Tongue (tissue), 2 donors: ENCODE measurements around the gene MARCHF7. TPM values are rescaled to one million over a fixed set of nuclear protein-coding genes. Genes with fewer than 3 reads are reported as not detected.
"Not testable (repeated sequence)": the region's sequence is repeated elsewhere in the genome, so short reads cannot be mapped to it uniquely, and the experiment has no call there.

Source experiments
- DNase-seq: peaks from one replicate; pipeline ENCODE4 v3.0.0-alpha.2; 2015
- total RNA-seq: library from RNA; depleted of rRNA; stranded (reverse); fragments of >200 nt; gene quantifications from one replicate; pipeline ENCODE4 v1.2.3, GENCODE V29; 2014

The MARCHF7 gene
- total RNA-seq, 1 donor from 2014 or later: 222 TPM

GRCh38 chr2:159720676-159721075 is 8.4 kb downstream of the MARCHF7 start:
- no peak for DNase-seq

DNA sequence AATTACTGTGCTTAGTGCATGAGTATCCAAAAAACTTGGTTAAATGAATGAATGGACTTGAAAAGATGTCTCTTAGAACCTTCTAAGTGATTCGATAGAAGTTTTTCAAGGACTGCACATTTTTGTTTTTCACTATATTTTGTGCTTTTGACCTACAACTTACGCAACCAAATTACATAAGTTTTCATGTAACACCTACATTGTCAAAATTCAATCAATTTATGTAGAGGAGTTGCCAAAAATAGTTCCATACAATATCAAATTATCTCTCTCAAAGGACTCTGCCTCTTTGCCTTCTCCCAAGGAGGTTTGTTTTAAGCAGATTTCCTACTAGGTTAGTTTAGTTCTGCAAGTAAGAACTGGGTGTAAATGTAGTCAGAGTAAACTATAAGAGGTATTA is 10.3 kb downstream of the MARCHF7 start:
- no peak for DNase-seq

- not testable (repeated sequence) for DNase-seq
Observed at GRCh38 chr2:159724795-159725572, 12.7 kb downstream of the MARCHF7 start.

- no peak for DNase-seq
Observed at GRCh38 chr2:159725713-159726112, 13.4 kb downstream of the MARCHF7 start.

DNA sequence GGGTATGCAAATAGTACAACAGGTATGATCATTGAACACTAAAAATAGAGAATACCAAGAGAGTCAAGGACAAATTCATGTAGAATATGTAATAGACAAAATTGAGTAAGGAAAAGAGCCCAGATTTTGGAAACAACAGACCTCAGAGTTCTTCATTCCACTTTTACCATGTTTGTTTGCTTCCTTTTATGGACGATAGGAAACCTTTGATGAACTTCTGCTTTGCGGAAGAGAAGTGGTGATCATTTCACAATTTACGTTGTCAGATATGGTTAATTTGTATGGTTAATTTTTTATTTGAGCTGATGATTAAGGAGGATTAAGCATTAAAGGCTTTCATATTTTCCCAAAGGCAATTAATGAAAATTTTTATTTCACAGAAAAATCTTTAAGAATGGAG is 16.3 kb downstream of the MARCHF7 start:
- DNase-seq: no peak

- no peak for DNase-seq
Observed at GRCh38 chr2:159735648-159736047, 23.3 kb downstream of the MARCHF7 start.

- no peak for DNase-seq
Observed at GRCh38 chr2:159736048-159736447, 23.7 kb downstream of the MARCHF7 start.

DNA sequence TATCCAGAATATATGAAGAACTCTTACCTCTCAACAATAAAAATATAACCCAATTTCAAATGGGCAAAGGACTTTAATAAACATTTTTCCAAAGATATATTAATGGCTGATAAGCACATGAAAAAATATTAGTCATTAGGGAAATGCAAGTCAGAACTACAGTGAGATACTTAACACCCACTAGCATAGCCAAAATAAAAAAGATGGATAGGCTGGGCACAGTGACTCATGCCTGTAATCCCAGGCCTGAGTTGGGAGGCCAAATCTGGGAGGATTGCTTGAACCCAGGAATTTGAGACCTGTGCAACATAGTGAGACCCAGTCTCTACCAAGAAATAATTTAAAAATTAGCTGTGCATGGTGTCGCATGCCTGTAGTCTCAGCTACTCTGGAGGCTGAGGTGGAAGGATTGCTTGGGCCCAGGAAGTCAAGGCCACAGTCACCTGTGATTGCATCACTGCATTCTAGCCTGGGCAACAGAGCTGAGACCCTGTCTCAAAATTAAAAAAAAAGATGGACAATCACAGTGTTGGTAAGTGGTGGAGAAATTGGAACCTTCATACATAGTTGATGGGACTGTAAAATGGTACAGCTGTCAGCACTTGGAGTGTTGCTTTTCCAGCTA is 25.1 kb downstream of the MARCHF7 start:
- no peak for DNase-seq

DNA sequence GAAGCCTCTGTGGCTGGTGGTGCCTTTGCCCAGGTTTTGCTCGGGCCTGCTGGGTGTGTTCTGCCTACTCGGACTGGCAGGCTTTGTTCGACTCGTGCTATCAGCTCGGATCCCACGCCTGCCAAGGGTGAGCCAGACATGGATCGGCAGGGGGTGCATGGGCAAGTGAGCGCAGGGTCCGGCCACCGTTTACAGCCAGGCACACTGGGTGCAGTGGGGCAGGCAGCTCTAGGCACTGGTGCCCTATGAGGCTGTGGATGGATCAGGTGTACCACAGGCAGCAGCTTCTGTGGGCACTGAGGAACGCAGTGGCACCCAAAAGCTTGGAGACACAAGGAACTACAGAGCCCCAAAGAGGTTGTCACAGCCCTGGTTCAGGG is 25.6 kb downstream of the MARCHF7 start:
- no peak for DNase-seq

DNA sequence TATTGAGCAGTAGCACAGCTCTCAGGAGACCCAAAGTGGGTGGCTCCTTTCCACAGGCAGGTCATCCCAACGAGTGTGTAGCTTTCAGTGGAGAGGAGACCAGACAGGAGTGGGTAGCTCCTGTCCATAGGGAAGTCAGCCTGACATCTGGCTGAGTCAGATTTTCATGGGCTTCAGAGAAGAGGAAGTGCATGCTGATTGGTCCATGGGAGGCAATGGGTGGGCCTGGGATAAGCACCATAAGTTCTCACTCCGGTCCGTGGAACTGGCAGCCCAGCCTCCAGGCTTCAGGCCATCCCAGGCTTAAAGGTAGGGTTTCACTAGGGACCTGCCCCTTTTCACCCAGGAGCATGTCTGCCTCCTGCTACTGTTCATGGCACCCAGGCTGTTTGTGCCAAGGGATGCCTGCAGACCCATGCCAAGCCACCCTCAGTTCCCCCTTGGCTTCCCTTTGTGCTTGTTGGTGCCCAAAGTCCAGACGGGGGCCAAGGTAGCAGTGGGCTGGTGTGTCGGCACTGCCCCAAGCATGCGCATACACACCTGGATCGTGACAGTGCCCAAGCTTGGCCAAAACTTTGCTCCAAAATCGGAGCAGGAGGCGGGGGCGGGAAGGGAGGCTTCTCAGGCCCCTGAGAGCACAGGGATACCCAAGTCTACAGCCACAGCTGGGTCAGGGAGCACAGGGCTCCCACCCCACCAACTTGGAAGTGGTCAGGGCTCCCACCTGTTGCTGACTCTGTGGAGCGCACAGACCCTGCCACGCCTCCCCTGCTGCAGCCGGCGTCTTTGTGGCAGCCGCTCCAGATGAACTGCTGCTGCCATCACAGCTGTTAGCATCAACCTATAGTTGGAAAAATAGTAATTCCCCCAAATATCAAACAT is 26.4 kb downstream of the MARCHF7 start:
- peak; percentile 71 for DNase-seq

- no peak for DNase-seq
Observed at GRCh38 chr2:159742846-159743245, 30.5 kb downstream of the MARCHF7 start.

GRCh38 chr2:159744363-159744762 is 32.1 kb downstream of the MARCHF7 start:
- no peak for DNase-seq

GRCh38 chr2:159745237-159745636 is 32.9 kb downstream of the MARCHF7 start:
- DNase-seq: not testable (repeated sequence)

- no peak for DNase-seq
Observed at GRCh38 chr2:159748089-159748488, 35.8 kb downstream of the MARCHF7 start.

DNA sequence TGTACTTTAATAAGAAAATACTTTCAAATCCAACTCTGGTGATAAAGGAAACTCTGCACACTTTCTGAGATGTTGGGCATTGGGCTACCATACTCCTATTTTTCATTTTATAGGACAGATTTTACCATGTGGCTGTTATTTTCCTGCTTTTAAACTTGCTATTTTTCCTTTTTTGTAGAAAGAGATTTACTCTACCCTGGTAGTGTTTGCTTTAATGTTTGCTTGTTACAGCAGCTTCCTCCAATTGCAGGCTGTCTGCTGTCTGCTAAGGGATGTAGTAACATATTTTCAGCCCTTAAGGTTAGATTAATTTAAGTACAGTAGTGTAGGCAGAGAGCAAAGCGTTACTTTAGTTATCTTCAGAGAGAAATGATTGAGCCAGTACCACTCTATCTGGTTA is 38.6 kb downstream of the MARCHF7 start:
- DNase-seq: no peak

GRCh38 chr2:159753797-159754196 is 41.5 kb downstream of the MARCHF7 start:
- no peak for DNase-seq

DNA sequence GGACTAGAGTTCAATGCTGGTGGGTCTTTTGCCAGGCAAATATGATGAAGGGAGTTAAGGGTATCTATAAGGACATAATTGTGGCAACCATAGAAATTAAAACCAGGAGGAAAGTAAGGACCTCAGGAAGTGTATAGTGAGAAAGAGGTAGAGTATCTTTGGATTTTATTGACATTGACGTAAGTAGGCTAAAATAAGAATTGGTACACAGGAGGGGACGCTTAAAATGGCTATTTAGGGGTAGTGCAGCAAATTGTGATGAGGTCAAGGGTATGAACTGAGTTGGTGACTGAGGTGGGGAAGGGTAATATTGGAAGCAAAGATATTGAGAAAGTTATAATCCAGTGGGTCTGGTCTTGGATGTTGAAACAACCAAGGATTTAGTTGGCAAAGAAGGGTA is 42.7 kb downstream of the MARCHF7 start:
- no peak for DNase-seq

DNA sequence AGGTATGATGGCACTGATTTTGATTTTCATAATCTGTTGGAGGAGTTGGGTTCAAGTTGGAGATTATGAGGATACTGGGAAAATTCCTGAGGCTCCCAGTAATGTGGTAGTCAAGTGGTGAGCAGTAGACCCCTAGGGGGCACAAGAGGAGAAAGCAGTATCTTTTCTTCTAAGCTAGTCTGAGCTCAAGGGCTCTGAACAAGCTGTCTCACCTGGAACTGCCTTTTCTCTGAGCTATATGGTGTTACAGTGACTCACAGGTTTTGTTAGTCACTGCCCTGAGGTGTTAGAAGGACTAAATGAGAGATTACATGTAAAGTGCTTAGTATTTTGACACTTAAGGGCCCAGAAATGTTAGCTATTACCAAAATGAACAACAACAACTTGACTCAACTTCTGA is 43.5 kb downstream of the MARCHF7 start:
- no peak for DNase-seq

GRCh38 chr2:159758239-159758638 is 45.9 kb downstream of the MARCHF7 start:
- DNase-seq: no peak

DNA sequence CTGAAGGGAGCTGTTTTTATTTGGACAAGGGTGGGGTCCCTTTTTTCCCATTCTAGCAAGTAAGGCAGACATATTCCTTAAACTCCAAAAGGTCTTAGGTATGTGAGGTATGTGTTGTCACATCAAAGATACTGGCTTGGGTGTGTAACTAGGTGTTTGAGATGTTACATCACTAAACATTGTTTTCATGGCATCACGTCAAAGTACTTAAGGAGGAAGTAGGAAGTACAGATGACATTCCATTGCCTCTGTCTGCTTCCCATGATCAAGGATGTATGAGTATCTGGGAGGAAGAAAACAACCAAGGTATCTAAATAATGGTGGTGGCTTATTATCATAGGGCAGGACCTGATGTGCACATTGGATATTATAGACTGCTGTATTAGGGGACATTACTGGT is 46.4 kb downstream of the MARCHF7 start:
- no peak for DNase-seq

GRCh38 chr2:159759577-159759976 is 47.3 kb downstream of the MARCHF7 start:
- no peak for DNase-seq

- DNase-seq: no peak
Observed at GRCh38 chr2:159760326-159760725, 48.0 kb downstream of the MARCHF7 start.

- no peak for DNase-seq
Observed at GRCh38 chr2:159762075-159762474, 49.8 kb downstream of the MARCHF7 start.
